HG03175 (cell line): ENCODE measurements around the gene STIP1.
"Not testable (repeated sequence)": the region's sequence is repeated elsewhere in the genome, so short reads cannot be mapped to it uniquely, and the experiment has no call there.

Experiments
- ATAC-seq: cut with Tn5 transposase; IDR thresholded peaks from one replicate; pipeline ENCODE4 v1.9.1; 2021; ENCODE audit warnings: mild to moderate bottlenecking, moderate library complexity; ENCODE audit not compliant: unreplicated experiment

Gene STIP1

GRCh38 chr11:64157631-64158394 is 28.2 kb upstream of the STIP1 start:
- no peak for ATAC-seq

GRCh38 chr11:64161037-64161436 is 24.9 kb upstream of the STIP1 start:
- no peak for ATAC-seq

GRCh38 chr11:64162769-64163168 is 23.2 kb upstream of the STIP1 start:
- ATAC-seq, result not testable (repeated sequence)

- ATAC-seq, result no peak
Observed at GRCh38 chr11:64163951-64164350, 22.0 kb upstream of the STIP1 start.

- no peak for ATAC-seq
Observed at GRCh38 chr11:64164392-64165312, 21.3 kb upstream of the STIP1 start.

GRCh38 chr11:64165481-64165841 is 20.5 kb upstream of the STIP1 start:
- no peak for ATAC-seq

GRCh38 chr11:64165842-64166635 is 19.9 kb upstream of the STIP1 start, which contains the start of gene MACROD1:
Gene MACROD1 (minus strand): TSS chr11:64166113. CDS start chr11:64165994, 119 bp downstream.
- ATAC-seq, result peak; percentile 86

- ATAC-seq, result no peak
Observed at GRCh38 chr11:64170419-64170818, 15.6 kb upstream of the STIP1 start.

- ATAC-seq, result no peak
Observed at GRCh38 chr11:64173616-64174355, 12.2 kb upstream of the STIP1 start.

- ATAC-seq, result no peak
Observed at GRCh38 chr11:64176751-64177150, 9.2 kb upstream of the STIP1 start.

GRCh38 chr11:64178203-64178602 is 7.8 kb upstream of the STIP1 start:
- no peak for ATAC-seq

GRCh38 chr11:64178951-64179639 is 6.9 kb upstream of the STIP1 start:
- no peak for ATAC-seq

GRCh38 chr11:64180891-64181290 is 5.1 kb upstream of the STIP1 start:
- ATAC-seq, result no peak

- ATAC-seq, result no peak
Observed at GRCh38 chr11:64181506-64182411, 4.2 kb upstream of the STIP1 start.

- no peak for ATAC-seq
Observed at GRCh38 chr11:64183890-64184289, 2.1 kb upstream of the STIP1 start.

- ATAC-seq, result peak; percentile 19
Observed at GRCh38 chr11:64185175-64185692, 737 bp upstream of the STIP1 start.

- ATAC-seq, result no peak
Observed at GRCh38 chr11:64186492-64187165, 658 bp downstream of the STIP1 start.

GRCh38 chr11:64192434-64192833 is 6.5 kb downstream of the STIP1 start:
- no peak for ATAC-seq
